Large intestine (tissue), 12 donors: ENCODE data around the gene FAM200B. TPM values are rescaled to one million over a fixed set of nuclear protein-coding genes. Genes with fewer than 3 reads are reported as not detected.

Experiments
- DNase-seq, 2 donors: peaks; one replicate each; pipeline versions ENCODE4 v3.0.0 to v3.0.0-alpha.2; 2013
- H3K27ac ChIP-seq: one replicate; pipeline ENCODE4 v1.5.1; 2013; ENCODE audit warnings: low read length
- H3K27me3 ChIP-seq: 2 replicates; pipeline ENCODE4 v1.6.1; 2013; ENCODE audit warnings: low read length; ENCODE audit not compliant: control insufficient read depth, insufficient read depth
- H3K36me3 ChIP-seq: 2 replicates; pipeline ENCODE4 v1.6.1; 2013; ENCODE audit warnings: low read length; ENCODE audit not compliant: control insufficient read depth, insufficient read depth
- H3K4me1 ChIP-seq: one replicate; pipeline ENCODE4 v1.6.1; 2013; ENCODE audit warnings: low read length; ENCODE audit not compliant: control insufficient read depth, insufficient read depth
- H3K4me3 ChIP-seq: one replicate; pipeline ENCODE4 v1.5.1; 2013; ENCODE audit warnings: low read length
- H3K9me3 ChIP-seq: one replicate; pipeline ENCODE4 v1.6.1; 2013; ENCODE audit warnings: mild to moderate bottlenecking, low read depth, low read length, moderate library complexity; ENCODE audit not compliant: control insufficient read depth
- WGBS: methylation state at CpG from one replicate; pipeline ENCODE4 v1.1.5; 2013; ENCODE audit warnings: low lambda C conversion rate; ENCODE audit not compliant: insufficient coverage; 5-methylcytosine and 5-hydroxymethylcytosine counted together
- long read RNA-seq, 11 donors: transcript quantifications; one replicate each; lab custom pipeline, GENCODE V29; 2026
- polyA plus RNA-seq: library from polyadenylated mRNA; unstranded; fragments of 120-200 nt; gene quantifications from one replicate; pipeline ENCODE4 v1.2.1, GENCODE V29; 2013

FAM200B gene
- polyA plus RNA-seq: 58.6 TPM
- long read RNA-seq, donor 1, full-length matches to known transcripts: 25 of 25 reads
- long read RNA-seq, donor 1, partial matches to known transcripts: 0 of 25 reads
- long read RNA-seq, donor 1, other reads (novel, unspliced or antisense): 0 of 25 reads
- long read RNA-seq, donor 2, full-length matches to known transcripts: 46 of 46 reads
- long read RNA-seq, donor 2, partial matches to known transcripts: 0 of 46 reads
- long read RNA-seq, donor 2, other reads (novel, unspliced or antisense): 0 of 46 reads
- long read RNA-seq, donor 3: 0 reads
- long read RNA-seq, donor 4, full-length matches to known transcripts: 8 of 8 reads
- long read RNA-seq, donor 4, partial matches to known transcripts: 0 of 8 reads
- long read RNA-seq, donor 4, other reads (novel, unspliced or antisense): 0 of 8 reads
- long read RNA-seq, donor 5, full-length matches to known transcripts: 10 of 10 reads
- long read RNA-seq, donor 5, partial matches to known transcripts: 0 of 10 reads
- long read RNA-seq, donor 5, other reads (novel, unspliced or antisense): 0 of 10 reads
- long read RNA-seq, donor 6, full-length matches to known transcripts: 38 of 38 reads
- long read RNA-seq, donor 6, partial matches to known transcripts: 0 of 38 reads
- long read RNA-seq, donor 6, other reads (novel, unspliced or antisense): 0 of 38 reads
- long read RNA-seq, donor 7, full-length matches to known transcripts: 21 of 21 reads
- long read RNA-seq, donor 7, partial matches to known transcripts: 0 of 21 reads
- long read RNA-seq, donor 7, other reads (novel, unspliced or antisense): 0 of 21 reads
- long read RNA-seq, donor 8, full-length matches to known transcripts: 39 of 50 reads
- long read RNA-seq, donor 8, partial matches to known transcripts: 11 of 50 reads
- long read RNA-seq, donor 8, other reads (novel, unspliced or antisense): 0 of 50 reads
- long read RNA-seq, donor 9, full-length matches to known transcripts: 25 of 25 reads
- long read RNA-seq, donor 9, partial matches to known transcripts: 0 of 25 reads
- long read RNA-seq, donor 9, other reads (novel, unspliced or antisense): 0 of 25 reads
- long read RNA-seq, donor 10, full-length matches to known transcripts: 33 of 33 reads
- long read RNA-seq, donor 10, partial matches to known transcripts: 0 of 33 reads
- long read RNA-seq, donor 10, other reads (novel, unspliced or antisense): 0 of 33 reads
- long read RNA-seq, donor 11, full-length matches to known transcripts: 24 of 24 reads
- long read RNA-seq, donor 11, partial matches to known transcripts: 0 of 24 reads
- long read RNA-seq, donor 11, other reads (novel, unspliced or antisense): 0 of 24 reads

DNA sequence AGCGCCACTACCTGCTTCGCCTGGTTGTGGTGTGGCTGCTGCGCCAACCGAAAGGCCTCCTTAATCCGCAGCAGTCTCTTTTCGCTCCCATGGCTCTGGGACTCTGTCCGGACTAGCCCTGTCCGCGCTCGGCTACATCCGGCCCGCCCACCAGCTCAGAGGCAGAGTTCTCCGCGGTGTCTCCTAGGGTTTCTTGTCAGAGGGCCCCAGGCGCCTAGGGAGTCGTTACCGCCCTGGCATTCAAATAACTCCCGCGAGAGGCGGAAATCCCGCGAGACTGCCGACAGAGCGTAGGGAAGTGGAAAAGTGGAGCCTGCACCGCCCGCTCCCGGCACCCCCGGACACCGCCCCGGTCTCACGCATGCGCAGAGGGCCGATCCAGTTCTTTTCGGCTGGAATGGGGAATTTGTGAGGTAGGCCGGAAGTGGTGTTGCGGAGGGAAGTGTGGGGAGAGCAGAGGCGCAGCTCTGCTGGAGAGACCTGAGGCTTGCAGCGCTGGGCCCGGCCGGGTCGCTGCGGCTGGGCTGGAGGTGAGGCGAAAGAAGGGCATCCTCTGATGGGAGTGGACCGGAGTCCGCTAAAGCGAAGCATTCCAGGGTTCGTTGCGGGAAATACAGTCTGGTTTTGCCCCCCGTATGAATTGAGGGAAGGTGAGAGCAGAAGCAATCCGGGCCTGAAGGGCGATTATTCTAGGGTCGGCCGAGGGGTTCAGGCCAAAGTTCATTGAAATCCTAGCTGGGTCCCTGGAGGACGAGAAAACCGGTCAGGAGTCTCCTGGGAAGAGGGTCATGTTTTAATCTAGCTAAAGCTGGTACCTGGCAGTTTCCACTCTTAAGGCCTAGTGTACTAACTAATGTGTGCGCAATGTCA lies at the start of gene FAM200B:
FAM200B (plus strand) TSS at position 456 of the 870 bp plus-strand sequence. CDS start 5,151 bp downstream, outside the sequence.
- H3K36me3 ChIP-seq: peaks cover 11% of the 10 kb centered on the region
- peak within 1 kb of the TSS; percentile 65 for H3K4me3 ChIP-seq
- peaks cover 23% of the 10 kb centered on the region for H3K4me1 ChIP-seq
- no peaks in the 10 kb centered on the region for H3K27me3 ChIP-seq
- peak within 1 kb of the TSS; percentile 86 for H3K27ac ChIP-seq
- DNase-seq: peak; percentile 98 to 99
- no CpG with 5 or more reads among the region's 56 CpGs for WGBS
- no peaks in the 10 kb centered on the region for H3K9me3 ChIP-seq

DNA sequence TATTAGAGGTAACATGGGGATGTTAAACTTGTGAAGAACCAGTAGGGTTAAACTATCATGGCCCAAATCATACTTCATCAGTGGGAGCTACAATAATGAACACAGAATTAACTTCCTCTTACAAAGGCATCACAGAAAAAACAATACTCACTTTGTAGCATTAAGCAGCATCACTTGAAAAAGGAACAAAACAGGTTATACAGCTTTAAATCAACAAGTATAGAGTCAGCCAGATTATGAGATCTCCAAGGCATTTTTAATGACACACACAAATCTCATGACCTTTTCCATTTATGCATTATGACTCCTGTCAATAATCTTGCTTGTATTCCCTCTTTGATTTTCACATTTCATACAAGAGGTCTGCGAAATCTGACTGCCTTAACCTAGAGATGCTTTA lies 44.8 kb upstream of the FAM200B start:
- Histone ChIP-seq H3K4me3 (no peak overlapping the region), H3K36me3 (peaks cover 52% of the 10 kb centered on the region), H3K4me1 (no peaks in the 10 kb centered on the region), H3K27me3 (no peaks in the 10 kb centered on the region), H3K27ac (no peak overlapping the region), H3K9me3 (no peaks in the 10 kb centered on the region)
- WGBS: 80% methylated on average over 1 of the region's 1 CpG
- DNase-seq: no peak

DNA sequence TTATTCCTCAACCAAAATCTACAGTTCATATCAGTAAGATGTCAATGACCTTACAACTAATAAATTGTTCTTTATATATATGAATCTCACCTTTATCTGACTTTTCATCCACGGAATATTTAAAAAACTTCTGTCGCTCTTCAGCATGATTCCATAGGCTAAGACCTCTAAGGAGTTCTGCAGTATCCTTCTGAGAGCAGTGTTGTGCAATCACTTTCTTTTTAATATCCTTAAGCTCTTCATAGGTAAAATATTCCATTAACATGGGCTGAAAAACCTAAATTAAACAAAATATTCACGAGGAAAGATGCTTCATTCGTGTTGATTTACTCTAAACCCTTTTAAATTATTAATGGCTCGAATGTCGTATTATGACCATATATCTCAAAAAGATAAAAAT lies 43.2 kb upstream of the FAM200B start:
- Histone ChIP-seq H3K4me1 (no peaks in the 10 kb centered on the region), H3K9me3 (no peaks in the 10 kb centered on the region), H3K4me3 (no peak overlapping the region), H3K36me3 (peaks cover 47% of the 10 kb centered on the region), H3K27me3 (no peaks in the 10 kb centered on the region), H3K27ac (no peak overlapping the region)
- WGBS: 96% methylated on average over 3 of the region's 6 CpGs
- no peak for DNase-seq

DNA sequence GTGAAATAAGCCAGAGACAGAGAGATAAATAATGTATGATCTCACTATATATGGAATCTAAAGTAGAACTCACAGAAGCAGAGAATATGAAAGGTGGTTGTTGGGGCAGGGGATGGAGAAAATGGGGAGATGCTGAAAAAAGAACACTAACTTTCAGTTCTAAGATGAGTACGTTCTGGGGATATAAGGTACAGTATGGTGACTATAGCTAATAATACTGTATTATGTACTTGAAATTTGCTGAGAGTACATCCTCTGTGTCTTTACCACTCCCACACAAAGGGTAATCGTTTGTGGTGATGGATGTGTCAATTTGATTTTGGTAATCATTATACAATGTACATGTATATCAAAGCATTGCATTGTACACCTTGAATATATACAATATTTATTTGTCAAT lies 33.0 kb upstream of the FAM200B start:
- Histone ChIP-seq H3K27me3 (no peaks in the 10 kb centered on the region), H3K36me3 (peaks cover 4% of the 10 kb centered on the region), H3K4me1 (peaks cover 12% of the 10 kb centered on the region), H3K27ac (no peak overlapping the region), H3K4me3 (no peak overlapping the region), H3K9me3 (no peaks in the 10 kb centered on the region)
- no CpG with 5 or more reads among the region's 2 CpGs for WGBS
- no peak for DNase-seq

DNA sequence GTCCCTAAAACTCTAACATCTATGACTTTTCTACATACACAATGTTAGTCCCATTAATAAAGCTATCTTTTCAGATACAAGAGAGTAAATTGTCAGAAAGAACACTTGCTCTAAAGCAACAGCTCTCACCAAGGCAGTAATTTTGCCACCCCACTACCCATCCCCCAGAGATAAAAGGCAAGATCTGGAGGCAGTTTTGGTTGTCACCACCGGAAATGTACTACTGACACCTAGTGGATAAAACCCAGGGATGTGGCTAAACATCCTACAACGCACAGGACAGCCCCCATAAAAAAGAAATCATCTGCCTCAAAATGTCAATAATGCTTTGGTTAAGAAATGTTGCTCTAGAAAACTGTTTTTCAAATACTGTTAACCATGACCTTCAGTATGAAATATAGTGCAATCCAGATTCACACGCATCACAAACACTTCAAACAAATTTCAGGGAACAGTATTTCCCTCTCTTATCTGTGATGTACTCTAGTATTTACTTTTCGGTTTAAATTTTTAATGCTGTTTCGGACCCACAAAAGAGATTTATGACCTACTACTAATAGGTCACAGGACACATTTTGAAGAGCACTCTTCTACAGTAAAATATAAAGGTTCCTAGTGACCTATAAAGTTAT lies 31.6 kb upstream of the FAM200B start:
- WGBS: no CpG with 5 or more reads among the region's 5 CpGs
- Histone ChIP-seq H3K27me3 (no peaks in the 10 kb centered on the region), H3K4me3 (no peak overlapping the region), H3K27ac (no peak overlapping the region), H3K36me3 (no peaks in the 10 kb centered on the region), H3K9me3 (no peaks in the 10 kb centered on the region), H3K4me1 (peaks cover 12% of the 10 kb centered on the region)
- DNase-seq: peak; percentile 38 to 49

DNA sequence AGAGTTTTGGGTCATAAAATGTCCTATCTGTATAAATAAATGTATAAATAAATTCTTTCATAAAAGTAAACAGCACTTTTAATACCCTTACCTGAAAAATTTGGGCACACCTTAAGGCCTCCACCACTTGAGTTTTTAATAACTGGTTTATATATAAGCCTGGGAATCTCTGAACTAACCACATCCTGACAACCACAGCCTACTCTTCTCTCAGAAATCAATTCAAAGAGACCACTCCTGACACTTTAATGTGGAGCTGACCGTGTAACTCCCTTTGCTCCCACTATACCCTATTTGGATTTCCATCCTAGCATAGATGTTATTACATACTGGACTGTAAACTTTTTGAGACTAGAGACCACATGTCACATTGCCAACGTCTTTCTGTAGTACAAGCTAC lies 30.0 kb upstream of the FAM200B start:
- WGBS: 43% methylated on average over 1 of the region's 2 CpGs
- no peak overlapping the region for H3K27ac ChIP-seq
- no peaks in the 10 kb centered on the region for H3K36me3 ChIP-seq
- no peak for DNase-seq
- peaks cover 5% of the 10 kb centered on the region for H3K9me3 ChIP-seq
- H3K4me1 ChIP-seq: peaks cover 17% of the 10 kb centered on the region
- no peaks in the 10 kb centered on the region for H3K27me3 ChIP-seq
- no peak overlapping the region for H3K4me3 ChIP-seq

DNA sequence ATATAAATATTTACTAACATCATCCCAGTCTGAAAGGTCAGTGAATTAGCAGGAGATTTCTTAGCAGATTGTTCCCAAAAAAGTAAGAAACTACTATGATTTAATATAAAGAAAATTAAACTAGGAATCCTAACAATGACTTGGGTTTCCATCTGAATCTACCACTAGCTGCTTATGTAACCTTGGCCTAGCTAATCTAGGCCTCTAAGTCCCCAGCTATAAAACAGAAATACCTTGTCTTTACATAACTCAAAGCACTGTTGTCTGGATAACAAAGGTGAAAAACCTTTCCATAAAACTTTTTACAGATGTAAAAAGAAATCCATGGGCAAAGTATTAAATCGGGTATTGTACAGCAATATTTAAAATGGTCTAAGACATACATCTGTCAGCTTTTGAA lies 29.4 kb upstream of the FAM200B start:
- no peaks in the 10 kb centered on the region for H3K36me3 ChIP-seq
- H3K4me3 ChIP-seq: no peak overlapping the region
- H3K4me1 ChIP-seq: peaks cover 17% of the 10 kb centered on the region
- WGBS: 71% methylated on average over 1 of the region's 1 CpG
- H3K27me3 ChIP-seq: no peaks in the 10 kb centered on the region
- no peak overlapping the region for H3K27ac ChIP-seq
- peaks cover 5% of the 10 kb centered on the region for H3K9me3 ChIP-seq
- peak in 1 of 2 donors; percentile 22 for DNase-seq

DNA sequence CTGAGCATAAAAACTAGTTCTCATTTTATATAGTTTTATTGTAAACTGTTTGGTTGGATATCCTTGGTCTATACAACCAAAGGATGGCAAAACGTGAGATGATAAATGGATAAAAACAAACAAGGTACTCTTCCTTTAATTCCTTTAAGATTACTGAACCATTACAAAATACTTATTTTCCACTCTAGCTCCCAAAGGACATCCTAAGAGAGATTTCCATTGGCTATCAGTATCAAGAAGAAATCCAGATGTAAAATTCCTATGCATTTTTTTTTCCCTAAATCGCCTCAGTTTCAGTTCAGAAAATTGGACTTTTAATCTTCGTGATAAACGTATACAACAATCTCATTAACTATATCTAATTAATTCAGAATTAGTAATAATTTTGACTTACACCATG lies 28.8 kb upstream of the FAM200B start:
- peaks cover 17% of the 10 kb centered on the region for H3K4me1 ChIP-seq
- peaks cover 5% of the 10 kb centered on the region for H3K9me3 ChIP-seq
- peak overlapping the region; percentile 82 for H3K27ac ChIP-seq
- peak overlapping the region; percentile 72 for H3K4me3 ChIP-seq
- WGBS: 50% methylated on average over 2 of the region's 4 CpGs
- no peaks in the 10 kb centered on the region for H3K27me3 ChIP-seq
- H3K36me3 ChIP-seq: no peaks in the 10 kb centered on the region
- no peak for DNase-seq

DNA sequence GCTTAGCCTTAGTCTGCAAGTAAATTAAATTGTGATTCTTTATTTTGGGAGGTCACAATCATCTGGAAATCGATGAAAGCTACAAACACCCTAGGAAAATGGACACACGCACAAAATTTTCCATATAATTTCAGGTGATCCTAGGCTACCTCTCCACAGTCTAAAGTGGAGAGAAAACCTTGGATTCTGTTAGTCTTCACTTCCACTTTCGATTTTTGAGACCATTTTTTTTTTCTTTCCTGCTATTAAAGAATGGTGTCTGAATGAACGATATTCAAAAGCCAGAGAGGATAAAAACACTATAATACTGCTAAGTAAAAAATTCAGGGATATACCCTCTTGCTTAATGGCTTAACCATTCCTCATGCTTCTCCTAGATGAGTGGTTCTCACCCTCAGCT lies 28.2 kb upstream of the FAM200B start:
- no peaks in the 10 kb centered on the region for H3K36me3 ChIP-seq
- H3K27ac ChIP-seq: peak overlapping the region; percentile 82
- peak overlapping the region; percentile 72 for H3K4me3 ChIP-seq
- H3K9me3 ChIP-seq: peaks cover 5% of the 10 kb centered on the region
- no peaks in the 10 kb centered on the region for H3K27me3 ChIP-seq
- WGBS: 13% methylated on average over 1 of the region's 4 CpGs
- DNase-seq: peak in 1 of 2 donors; percentile 40
- H3K4me1 ChIP-seq: peaks cover 17% of the 10 kb centered on the region
